GM10248 (cell line): ENCODE data around the gene SUN5.

Experiments used
- CTCF ChIA-PET: fragments of 300-600 bp; sonication (Branson Sonifier 250); formaldehyde crosslinking; extraction: SDS; loops from one replicate; lab custom pipeline; 2021; ENCODE audit warnings: antibody characterized with exemption; lab: Yijun Ruan, JAX
- POLR2A ChIA-PET: fragments of 350-650 bp; sonication (Branson Sonifier 250); formaldehyde crosslinking; extraction: SDS; loops from one replicate; lab custom pipeline; 2020; ENCODE audit warnings: antibody characterized with exemption; lab: Yijun Ruan, JAX
- DNase-seq: peaks from one replicate; pipeline ENCODE4 v3.0.0; 2012; ENCODE audit errors: extremely low spot score
- TF ChIP-seq, protein P1 (sequence below): IDR thresholded peaks from 2 replicates; pipeline ENCODE4 v1.5.1; 2012; ENCODE audit warnings: mild to moderate bottlenecking, low read depth; ENCODE audit errors: extremely low read depth, missing control alignments, control extremely low read depth

SUN5 gene

DNA sequence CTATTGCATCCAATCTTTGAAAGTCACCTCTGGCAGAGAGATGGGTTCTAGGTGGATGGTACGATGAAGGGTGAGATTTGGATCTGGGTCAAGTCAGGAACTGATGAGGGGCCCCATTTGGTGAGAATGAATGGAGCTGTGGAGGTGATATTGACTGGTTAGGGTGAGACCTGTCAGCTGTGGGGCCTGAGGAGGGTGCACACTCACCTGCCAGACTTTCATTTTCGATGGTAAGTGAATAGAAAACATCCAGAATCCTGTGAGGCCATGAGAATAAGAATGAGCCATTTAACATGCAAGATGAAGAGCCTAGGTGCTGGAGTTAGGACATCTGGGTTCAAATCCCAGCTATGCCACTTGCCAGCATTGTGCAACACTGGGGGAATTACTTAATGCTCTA is 6.8 kb downstream of the SUN5 start:
- CTCF ChIA-PET, result no interaction called here
- TF ChIP-seq, protein P1, sequence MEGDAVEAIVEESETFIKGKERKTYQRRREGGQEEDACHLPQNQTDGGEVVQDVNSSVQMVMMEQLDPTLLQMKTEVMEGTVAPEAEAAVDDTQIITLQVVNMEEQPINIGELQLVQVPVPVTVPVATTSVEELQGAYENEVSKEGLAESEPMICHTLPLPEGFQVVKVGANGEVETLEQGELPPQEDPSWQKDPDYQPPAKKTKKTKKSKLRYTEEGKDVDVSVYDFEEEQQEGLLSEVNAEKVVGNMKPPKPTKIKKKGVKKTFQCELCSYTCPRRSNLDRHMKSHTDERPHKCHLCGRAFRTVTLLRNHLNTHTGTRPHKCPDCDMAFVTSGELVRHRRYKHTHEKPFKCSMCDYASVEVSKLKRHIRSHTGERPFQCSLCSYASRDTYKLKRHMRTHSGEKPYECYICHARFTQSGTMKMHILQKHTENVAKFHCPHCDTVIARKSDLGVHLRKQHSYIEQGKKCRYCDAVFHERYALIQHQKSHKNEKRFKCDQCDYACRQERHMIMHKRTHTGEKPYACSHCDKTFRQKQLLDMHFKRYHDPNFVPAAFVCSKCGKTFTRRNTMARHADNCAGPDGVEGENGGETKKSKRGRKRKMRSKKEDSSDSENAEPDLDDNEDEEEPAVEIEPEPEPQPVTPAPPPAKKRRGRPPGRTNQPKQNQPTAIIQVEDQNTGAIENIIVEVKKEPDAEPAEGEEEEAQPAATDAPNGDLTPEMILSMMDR, result no peak
- POLR2A ChIA-PET, result no interaction called here
- no peak for DNase-seq

DNA sequence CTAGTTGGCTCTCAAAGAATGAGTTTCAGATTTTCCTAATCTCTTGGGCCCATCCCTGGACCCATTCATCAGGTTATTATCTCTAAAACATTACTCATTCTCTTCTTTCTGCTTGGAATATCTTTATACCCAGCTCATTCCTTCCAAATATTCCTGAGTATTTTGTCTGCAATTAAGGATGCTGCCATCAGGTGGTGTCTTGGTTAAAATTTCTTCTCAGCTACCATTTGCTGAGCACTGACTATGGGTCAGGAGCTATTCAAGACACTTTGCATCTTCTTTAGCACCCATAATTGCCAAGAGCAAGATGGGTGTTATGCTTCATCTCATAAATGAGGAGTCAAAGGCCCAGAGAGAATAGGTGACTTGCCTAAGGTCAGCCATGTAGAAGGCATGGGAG is 8.4 kb downstream of the SUN5 start:
- POLR2A ChIA-PET, result no interaction called here
- CTCF ChIA-PET, result interaction anchor here (1.6 to 2.7 kb wide), 3 partner anchors 9 to 12 kb away, joined by 4 to 10 read pairs (median 7); partner anchors contain the start of gene SUN5
- TF ChIP-seq, protein P1, result no peak
- no peak for DNase-seq

GRCh38 chr20:32993496-32994050 is 10.7 kb downstream of the SUN5 start:
- DNase-seq, result no peak
- ChIA-PET POLR2A (no interaction called here), CTCF (interaction anchor here (1.0 to 2.7 kb wide), 2 partner anchors 10 to 11 kb away, joined by 3 to 10 read pairs; no protein-coding TSS in a partner anchor)
- TF ChIP-seq, protein P1, result no peak

- no peak for DNase-seq
- TF ChIP-seq, protein P1, result no peak
- ChIA-PET CTCF (no interaction called here), POLR2A (no interaction called here)
Observed at GRCh38 chr20:32991792-32992641, 12.2 kb downstream of the SUN5 start.

GRCh38 chr20:32991383-32991782 is 12.8 kb downstream of the SUN5 start:
- POLR2A ChIA-PET, result no interaction called here
- CTCF ChIA-PET, result no interaction called here
- TF ChIP-seq, protein P1, result no peak
- no peak for DNase-seq

DNA sequence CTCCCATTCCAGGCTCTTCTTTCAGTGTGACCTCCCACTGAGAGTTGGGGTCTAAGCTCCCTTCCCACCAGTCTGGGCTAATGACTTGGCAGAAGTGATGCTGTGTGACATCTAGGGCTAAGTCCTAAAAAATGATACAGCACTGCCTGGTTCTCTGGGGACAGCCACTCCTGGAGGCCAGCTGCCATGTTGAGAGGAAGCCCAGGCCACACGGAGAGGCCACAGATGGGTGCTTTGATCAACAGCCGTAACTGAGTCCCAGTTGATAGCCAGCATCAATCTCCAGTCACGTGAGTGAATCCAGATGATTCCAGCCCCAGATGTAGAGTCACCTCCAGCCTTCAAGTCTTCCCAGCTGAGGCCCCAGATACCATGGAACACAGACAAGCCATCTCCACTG is 13.8 kb downstream of the SUN5 start:
- TF ChIP-seq, protein P1, result no peak
- CTCF ChIA-PET, result no interaction called here
- POLR2A ChIA-PET, result no interaction called here
- DNase-seq, result no peak
